ENCODE measurements around the gene HAPLN3.

HAPLN3 gene

DNA sequence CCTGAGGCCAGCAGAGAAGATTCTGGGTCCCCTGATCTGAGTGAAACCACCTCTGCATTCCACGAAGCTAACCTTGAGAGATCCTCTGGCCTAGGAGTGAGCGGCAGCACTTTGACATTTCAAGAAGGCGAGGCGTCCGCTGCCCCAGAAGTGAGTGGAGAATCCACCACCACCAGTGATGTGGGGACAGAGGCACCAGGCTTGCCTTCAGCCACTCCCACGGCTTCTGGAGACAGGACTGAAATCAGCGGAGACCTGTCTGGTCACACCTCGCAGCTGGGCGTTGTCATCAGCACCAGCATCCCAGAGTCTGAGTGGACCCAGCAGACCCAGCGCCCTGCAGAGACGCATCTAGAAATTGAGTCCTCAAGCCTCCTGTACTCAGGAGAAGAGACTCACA lies 36.4 kb downstream of the HAPLN3 start:
- peaks cover 3% of the 10 kb centered on the region for H3K9me3 ChIP-seq (ENCODE audit: control insufficient read depth, low read length)
- DNase-seq (ENCODE audit: low read depth), result no peak
- H3K9ac ChIP-seq (ENCODE audit: low read length), result no peak overlapping the region
- no peaks in the 10 kb centered on the region for H3K4me1 ChIP-seq (ENCODE audit: control insufficient read depth, insufficient read depth, low read length)
- H3K27me3 ChIP-seq (replicated peaks; ENCODE audit: control insufficient read depth, insufficient read depth, low read length), result peaks cover 51% of the 10 kb centered on the region
- H3K4me3 ChIP-seq (ENCODE audit: low read length), result no peak overlapping the region
- no peaks in the 10 kb centered on the region for H3K36me3 ChIP-seq (ENCODE audit: control insufficient read depth, insufficient read depth, low read length, severe bottlenecking)

DNA sequence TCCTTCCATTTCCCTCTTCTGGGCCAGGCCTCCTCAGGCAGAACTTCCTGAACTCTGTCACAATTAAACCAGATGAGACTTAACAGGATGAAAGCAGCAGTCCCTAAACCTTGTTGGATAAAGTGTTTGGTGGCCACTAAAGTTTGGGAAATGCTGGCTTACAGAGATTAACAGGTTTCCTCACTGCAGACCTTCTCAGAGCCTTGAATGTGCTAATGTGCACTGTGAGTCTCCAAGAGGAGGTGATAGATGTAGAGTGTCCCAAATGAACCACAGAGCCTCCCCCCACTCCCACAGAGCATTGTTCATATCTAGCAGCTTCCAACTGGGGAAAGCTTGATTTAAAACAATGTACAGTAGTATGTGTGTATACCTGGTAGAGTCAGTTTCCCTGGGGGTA lies 42.9 kb downstream of the HAPLN3 start:
- Histone ChIP-seq H3K9ac (ENCODE audit: low read length) (no peak overlapping the region), H3K4me1 (ENCODE audit: control insufficient read depth, insufficient read depth, low read length) (no peaks in the 10 kb centered on the region), H3K4me3 (ENCODE audit: low read length) (no peak overlapping the region), H3K9me3 (ENCODE audit: control insufficient read depth, low read length) (peaks cover 3% of the 10 kb centered on the region), H3K36me3 (ENCODE audit: control insufficient read depth, insufficient read depth, low read length, severe bottlenecking) (no peaks in the 10 kb centered on the region), H3K27me3 (replicated peaks; ENCODE audit: control insufficient read depth, insufficient read depth, low read length) (peaks cover 35% of the 10 kb centered on the region)
- DNase-seq (ENCODE audit: low read depth), result no peak

DNA sequence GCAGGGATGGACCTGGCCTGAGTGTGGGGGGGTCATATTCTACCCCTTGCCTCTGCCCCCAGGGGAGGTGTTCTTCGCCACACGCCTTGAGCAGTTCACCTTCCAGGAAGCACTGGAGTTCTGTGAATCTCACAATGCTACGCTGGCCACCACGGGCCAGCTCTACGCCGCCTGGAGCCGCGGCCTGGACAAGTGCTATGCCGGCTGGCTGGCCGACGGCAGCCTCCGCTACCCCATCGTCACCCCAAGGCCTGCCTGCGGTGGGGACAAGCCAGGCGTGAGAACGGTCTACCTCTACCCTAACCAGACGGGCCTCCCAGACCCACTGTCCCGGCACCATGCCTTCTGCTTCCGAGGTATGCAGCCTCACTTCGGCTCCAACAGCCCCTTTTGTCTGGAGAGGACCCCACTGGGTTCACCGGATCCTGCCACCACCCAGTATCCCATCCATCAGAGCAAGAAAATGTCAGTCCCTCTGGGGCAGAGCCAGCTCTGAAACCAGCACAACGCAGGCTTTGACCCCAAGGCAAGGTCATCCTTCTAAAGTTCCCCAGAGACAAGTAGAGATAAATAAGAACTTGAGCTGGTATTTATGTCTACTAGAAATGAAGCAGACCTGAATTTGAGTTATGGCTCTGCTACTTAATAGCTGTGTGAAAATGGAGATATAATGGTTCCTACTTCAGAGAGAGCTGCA lies 45.8 kb downstream of the HAPLN3 start:
- Histone ChIP-seq H3K9me3 (ENCODE audit: control insufficient read depth, low read length) (no peaks in the 10 kb centered on the region), H3K27me3 (replicated peaks; ENCODE audit: control insufficient read depth, insufficient read depth, low read length) (peaks cover 31% of the 10 kb centered on the region), H3K4me1 (ENCODE audit: control insufficient read depth, insufficient read depth, low read length) (no peaks in the 10 kb centered on the region), H3K4me3 (ENCODE audit: low read length) (no peak overlapping the region), H3K9ac (ENCODE audit: low read length) (no peak overlapping the region), H3K36me3 (ENCODE audit: control insufficient read depth, insufficient read depth, low read length, severe bottlenecking) (no peaks in the 10 kb centered on the region)
- no peak for DNase-seq (ENCODE audit: low read depth)

DNA sequence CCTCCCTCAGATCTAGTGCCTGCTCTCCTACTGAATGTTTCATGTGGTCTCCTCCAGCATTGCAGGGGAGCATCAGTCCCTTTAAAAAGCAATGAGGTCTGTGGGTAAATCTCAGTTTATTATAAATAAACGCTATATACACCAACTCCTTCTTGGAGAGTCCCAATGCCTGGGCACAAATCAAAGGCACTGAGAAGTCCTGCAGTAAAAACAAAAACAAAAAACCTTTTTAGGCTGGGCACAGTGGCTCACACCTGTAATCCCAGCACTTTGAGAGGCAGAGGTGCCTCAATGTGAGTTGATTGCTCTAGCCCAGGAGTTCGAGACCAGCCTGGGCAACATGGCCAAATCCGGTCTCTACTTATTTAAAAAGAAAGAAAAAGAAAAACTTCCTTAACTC lies 47.1 kb downstream of the HAPLN3 start:
- Histone ChIP-seq H3K9me3 (ENCODE audit: control insufficient read depth, low read length) (no peaks in the 10 kb centered on the region), H3K4me1 (ENCODE audit: control insufficient read depth, insufficient read depth, low read length) (no peaks in the 10 kb centered on the region), H3K36me3 (ENCODE audit: control insufficient read depth, insufficient read depth, low read length, severe bottlenecking) (no peaks in the 10 kb centered on the region), H3K27me3 (replicated peaks; ENCODE audit: control insufficient read depth, insufficient read depth, low read length) (peaks cover 36% of the 10 kb centered on the region), H3K4me3 (ENCODE audit: low read length) (no peak overlapping the region), H3K9ac (ENCODE audit: low read length) (no peak overlapping the region)
- no peak for DNase-seq (ENCODE audit: low read depth)

DNA sequence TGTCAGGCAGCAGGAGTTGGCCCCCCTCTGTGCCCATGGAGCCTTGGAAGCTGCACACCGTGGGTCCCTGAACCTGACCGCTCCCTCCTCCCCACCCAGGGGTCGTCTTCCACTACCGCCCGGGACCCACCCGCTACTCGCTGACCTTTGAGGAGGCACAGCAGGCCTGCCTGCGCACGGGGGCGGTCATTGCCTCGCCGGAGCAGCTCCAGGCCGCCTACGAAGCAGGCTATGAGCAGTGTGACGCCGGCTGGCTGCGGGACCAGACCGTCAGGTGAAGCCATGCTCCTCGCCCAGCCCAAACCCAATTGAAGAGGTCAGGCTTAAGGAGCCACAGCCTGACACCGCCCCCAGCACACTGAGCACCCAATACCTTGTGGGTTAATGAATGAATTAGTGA lies 48.2 kb downstream of the HAPLN3 start:
- Histone ChIP-seq H3K4me3 (ENCODE audit: low read length) (no peak overlapping the region), H3K4me1 (ENCODE audit: control insufficient read depth, insufficient read depth, low read length) (no peaks in the 10 kb centered on the region), H3K9ac (ENCODE audit: low read length) (no peak overlapping the region), H3K27me3 (replicated peaks; ENCODE audit: control insufficient read depth, insufficient read depth, low read length) (peaks cover 33% of the 10 kb centered on the region), H3K36me3 (ENCODE audit: control insufficient read depth, insufficient read depth, low read length, severe bottlenecking) (no peaks in the 10 kb centered on the region), H3K9me3 (ENCODE audit: control insufficient read depth, low read length) (no peaks in the 10 kb centered on the region)
- no peak for DNase-seq (ENCODE audit: low read depth)

- no peak for DNase-seq (ENCODE audit: low read depth)
- Histone ChIP-seq H3K36me3 (ENCODE audit: control insufficient read depth, insufficient read depth, low read length, severe bottlenecking) (no peaks in the 10 kb centered on the region), H3K27me3 (replicated peaks; ENCODE audit: control insufficient read depth, insufficient read depth, low read length) (peaks cover 20% of the 10 kb centered on the region), H3K9me3 (ENCODE audit: control insufficient read depth, low read length) (no peaks in the 10 kb centered on the region), H3K9ac (ENCODE audit: low read length) (no peak overlapping the region), H3K4me1 (ENCODE audit: control insufficient read depth, insufficient read depth, low read length) (no peaks in the 10 kb centered on the region), H3K4me3 (ENCODE audit: low read length) (no peak overlapping the region)
Measured at GRCh38 chr15:88845616-88846015, 49.7 kb downstream of the HAPLN3 start.

DNA sequence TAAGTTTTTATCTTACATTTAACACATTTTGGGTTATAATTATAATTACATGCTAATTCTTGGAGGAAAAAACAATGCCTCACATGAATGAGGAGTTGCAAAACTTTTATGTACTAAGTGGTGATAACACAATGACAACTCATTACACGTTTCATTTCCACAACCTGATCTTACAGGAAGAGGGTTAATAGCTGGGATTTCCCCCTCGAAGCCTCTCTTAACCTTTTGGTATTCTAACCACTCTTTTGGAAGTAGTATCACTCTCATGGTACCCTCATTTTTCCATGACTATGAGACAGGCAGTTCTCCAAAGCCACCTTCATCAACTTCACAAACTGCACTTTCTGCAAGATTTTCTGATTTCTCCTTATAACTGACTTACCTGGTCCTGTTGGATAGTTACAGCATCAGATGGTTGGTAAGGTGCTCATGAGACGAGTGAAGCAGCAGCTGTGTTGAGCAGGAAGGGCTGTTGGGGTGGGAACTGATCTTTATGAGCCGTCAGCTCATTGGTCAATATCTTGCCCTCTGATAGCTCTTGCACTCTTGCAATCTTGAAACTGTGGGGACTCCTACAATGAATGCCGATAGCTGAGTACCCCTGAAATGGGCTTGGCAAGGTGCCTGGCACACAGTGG lies 50.5 kb downstream of the HAPLN3 start:
- Histone ChIP-seq H3K4me3 (ENCODE audit: low read length) (no peak overlapping the region), H3K9ac (ENCODE audit: low read length) (no peak overlapping the region), H3K27me3 (replicated peaks; ENCODE audit: control insufficient read depth, insufficient read depth, low read length) (peaks cover 20% of the 10 kb centered on the region), H3K4me1 (ENCODE audit: control insufficient read depth, insufficient read depth, low read length) (no peaks in the 10 kb centered on the region), H3K9me3 (ENCODE audit: control insufficient read depth, low read length) (no peaks in the 10 kb centered on the region), H3K36me3 (ENCODE audit: control insufficient read depth, insufficient read depth, low read length, severe bottlenecking) (no peaks in the 10 kb centered on the region)
- DNase-seq (ENCODE audit: low read depth), result no peak

DNA sequence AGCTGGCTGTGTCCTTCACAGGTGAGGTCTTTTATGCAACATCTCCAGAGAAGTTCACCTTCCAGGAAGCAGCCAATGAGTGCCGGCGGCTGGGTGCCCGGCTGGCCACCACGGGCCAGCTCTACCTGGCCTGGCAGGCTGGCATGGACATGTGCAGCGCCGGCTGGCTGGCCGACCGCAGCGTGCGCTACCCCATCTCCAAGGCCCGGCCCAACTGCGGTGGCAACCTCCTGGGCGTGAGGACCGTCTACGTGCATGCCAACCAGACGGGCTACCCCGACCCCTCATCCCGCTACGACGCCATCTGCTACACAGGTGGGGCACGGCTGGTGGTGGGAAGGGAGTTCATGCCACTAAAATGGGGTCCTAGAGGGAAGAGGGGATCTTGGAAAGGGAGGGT lies 52.0 kb downstream of the HAPLN3 start:
- DNase-seq (ENCODE audit: low read depth), result no peak
- H3K27me3 ChIP-seq (replicated peaks; ENCODE audit: control insufficient read depth, insufficient read depth, low read length), result peaks cover 33% of the 10 kb centered on the region
- H3K4me3 ChIP-seq (ENCODE audit: low read length), result no peak overlapping the region
- no peaks in the 10 kb centered on the region for H3K36me3 ChIP-seq (ENCODE audit: control insufficient read depth, insufficient read depth, low read length, severe bottlenecking)
- H3K4me1 ChIP-seq (ENCODE audit: control insufficient read depth, insufficient read depth, low read length), result no peaks in the 10 kb centered on the region
- H3K9me3 ChIP-seq (ENCODE audit: control insufficient read depth, low read length), result no peaks in the 10 kb centered on the region
- H3K9ac ChIP-seq (ENCODE audit: low read length), result no peak overlapping the region

- Histone ChIP-seq H3K4me1 (ENCODE audit: control insufficient read depth, insufficient read depth, low read length) (no peaks in the 10 kb centered on the region), H3K36me3 (ENCODE audit: control insufficient read depth, insufficient read depth, low read length, severe bottlenecking) (no peaks in the 10 kb centered on the region), H3K9ac (ENCODE audit: low read length) (no peak overlapping the region), H3K27me3 (replicated peaks; ENCODE audit: control insufficient read depth, insufficient read depth, low read length) (peaks cover 37% of the 10 kb centered on the region), H3K4me3 (ENCODE audit: low read length) (no peak overlapping the region), H3K9me3 (ENCODE audit: control insufficient read depth, low read length) (no peaks in the 10 kb centered on the region)
- DNase-seq (ENCODE audit: low read depth), result no peak
Measured at GRCh38 chr15:88842156-88842555, 53.2 kb downstream of the HAPLN3 start.

GRCh38 chr15:88841236-88841635 lies 54.1 kb downstream of the HAPLN3 start:
- no peak for DNase-seq (ENCODE audit: low read depth)
- Histone ChIP-seq H3K4me3 (ENCODE audit: low read length) (no peak overlapping the region), H3K9me3 (ENCODE audit: control insufficient read depth, low read length) (no peaks in the 10 kb centered on the region), H3K4me1 (ENCODE audit: control insufficient read depth, insufficient read depth, low read length) (no peaks in the 10 kb centered on the region), H3K9ac (ENCODE audit: low read length) (no peak overlapping the region), H3K27me3 (replicated peaks; ENCODE audit: control insufficient read depth, insufficient read depth, low read length) (peaks cover 37% of the 10 kb centered on the region), H3K36me3 (ENCODE audit: control insufficient read depth, insufficient read depth, low read length, severe bottlenecking) (no peaks in the 10 kb centered on the region)

GRCh38 chr15:88839961-88840360 lies 55.4 kb downstream of the HAPLN3 start:
- H3K9ac ChIP-seq (ENCODE audit: low read length), result no peak overlapping the region
- H3K4me3 ChIP-seq (ENCODE audit: low read length), result no peak overlapping the region
- no peaks in the 10 kb centered on the region for H3K9me3 ChIP-seq (ENCODE audit: control insufficient read depth, low read length)
- peaks cover 12% of the 10 kb centered on the region for H3K4me1 ChIP-seq (ENCODE audit: control insufficient read depth, insufficient read depth, low read length)
- peaks cover 30% of the 10 kb centered on the region for H3K27me3 ChIP-seq (replicated peaks; ENCODE audit: control insufficient read depth, insufficient read depth, low read length)
- no peak for DNase-seq (ENCODE audit: low read depth)
- no peaks in the 10 kb centered on the region for H3K36me3 ChIP-seq (ENCODE audit: control insufficient read depth, insufficient read depth, low read length, severe bottlenecking)

DNA sequence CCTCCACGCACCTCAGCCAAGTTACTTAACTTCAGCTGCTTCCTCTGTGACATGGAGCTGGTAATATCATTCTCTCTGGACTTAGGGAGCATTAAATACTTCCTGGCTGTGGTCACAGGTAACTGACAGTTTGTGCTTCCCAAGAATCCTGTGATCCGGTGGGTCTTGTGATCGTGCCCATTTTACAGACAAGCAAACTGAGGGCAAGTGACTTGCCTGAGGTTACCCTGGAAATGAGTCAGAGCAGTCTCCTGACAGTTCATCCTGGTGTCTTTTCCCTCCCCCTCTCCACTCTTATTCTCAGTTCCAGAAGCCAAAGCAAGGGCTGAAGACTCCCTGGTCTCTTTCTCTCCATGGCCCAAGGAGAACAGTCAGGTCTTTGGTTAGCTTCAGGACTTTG lies 56.2 kb downstream of the HAPLN3 start:
- no peak overlapping the region for H3K4me3 ChIP-seq (ENCODE audit: low read length)
- peaks cover 17% of the 10 kb centered on the region for H3K4me1 ChIP-seq (ENCODE audit: control insufficient read depth, insufficient read depth, low read length)
- no peaks in the 10 kb centered on the region for H3K36me3 ChIP-seq (ENCODE audit: control insufficient read depth, insufficient read depth, low read length, severe bottlenecking)
- H3K9me3 ChIP-seq (ENCODE audit: control insufficient read depth, low read length), result no peaks in the 10 kb centered on the region
- peaks cover 27% of the 10 kb centered on the region for H3K27me3 ChIP-seq (replicated peaks; ENCODE audit: control insufficient read depth, insufficient read depth, low read length)
- DNase-seq (ENCODE audit: low read depth), result no peak
- no peak overlapping the region for H3K9ac ChIP-seq (ENCODE audit: low read length)
